NCI-H345 treated with DMSO at 0.1 percent for 48 hours (cell line): Measurements from ENCODE around the gene GH2.

ENCODE experiments used
- DNase-seq: peaks from one replicate; lab custom pipeline; 2025; ENCODE audit not compliant: unreplicated experiment; lab: John Stamatoyannopoulos, UW

Gene GH2

DNA sequence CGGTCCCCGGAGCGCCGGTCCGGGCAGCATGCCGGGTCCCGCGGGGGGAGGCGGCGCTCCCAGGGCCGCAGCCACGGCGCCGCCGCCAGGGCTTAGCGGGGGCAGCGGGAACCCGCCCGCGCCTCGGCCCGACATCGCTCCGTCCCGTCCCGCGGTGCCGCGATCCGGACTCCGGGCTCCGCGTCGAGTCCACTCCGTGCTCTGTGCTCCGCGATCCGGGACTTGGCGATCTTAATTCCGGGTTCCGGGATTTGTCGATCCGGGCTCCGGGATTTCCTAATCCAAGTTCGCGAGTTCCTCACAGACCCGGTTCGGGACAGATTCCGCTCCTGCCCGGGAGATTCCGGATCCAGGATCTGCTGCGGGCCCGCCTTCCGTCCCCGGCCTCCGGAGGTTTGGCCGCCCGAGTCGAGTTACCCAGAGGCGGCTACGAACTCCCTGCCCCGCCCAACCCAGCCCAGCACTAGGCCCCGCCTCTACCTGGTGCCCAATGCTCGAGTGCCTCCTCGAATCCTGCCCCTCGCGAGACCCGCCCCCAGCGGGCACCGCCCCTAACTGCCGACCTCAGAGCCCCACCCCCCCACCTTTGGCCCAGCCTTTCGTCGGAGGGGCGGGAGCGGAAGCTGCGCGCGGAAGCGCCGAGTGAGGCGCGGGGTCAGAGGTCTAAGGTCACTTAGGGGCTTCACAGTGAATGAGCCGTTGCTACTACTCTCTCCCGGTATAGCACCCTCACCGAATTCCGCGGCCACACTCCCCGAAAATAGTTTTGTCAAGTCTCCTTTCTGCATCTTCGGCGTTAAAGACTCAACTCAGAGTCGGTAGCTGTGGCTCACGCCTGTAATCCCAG, 39.0 kb downstream of the GH2 start, which contains the start of gene SMARCD2:
Gene SMARCD2 (minus strand): TSS at position 146 of the 847 bp plus-strand sequence. CDS start 11 bp downstream, at position 135.
- peak; percentile 91 for DNase-seq

DNA sequence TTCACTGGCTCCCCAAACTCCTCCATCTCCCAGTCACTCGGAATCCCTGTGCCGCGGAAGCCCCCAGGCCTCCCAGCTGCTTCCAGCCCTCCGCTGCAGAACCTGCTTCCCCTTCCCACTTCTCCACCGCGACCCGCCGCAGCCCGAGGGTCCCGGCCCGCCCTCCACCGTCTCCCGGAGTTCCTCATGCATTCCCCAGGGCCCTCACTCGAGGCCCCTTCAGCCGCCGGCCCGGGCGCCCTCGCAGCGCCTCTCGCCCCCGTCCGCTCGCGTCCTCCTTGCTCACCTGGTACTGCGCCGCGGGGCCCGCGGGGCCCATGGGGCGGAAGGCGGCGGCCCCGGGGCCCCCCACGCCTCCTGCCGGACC, 39.6 kb downstream of the GH2 start:
- DNase-seq: no peak

DNA sequence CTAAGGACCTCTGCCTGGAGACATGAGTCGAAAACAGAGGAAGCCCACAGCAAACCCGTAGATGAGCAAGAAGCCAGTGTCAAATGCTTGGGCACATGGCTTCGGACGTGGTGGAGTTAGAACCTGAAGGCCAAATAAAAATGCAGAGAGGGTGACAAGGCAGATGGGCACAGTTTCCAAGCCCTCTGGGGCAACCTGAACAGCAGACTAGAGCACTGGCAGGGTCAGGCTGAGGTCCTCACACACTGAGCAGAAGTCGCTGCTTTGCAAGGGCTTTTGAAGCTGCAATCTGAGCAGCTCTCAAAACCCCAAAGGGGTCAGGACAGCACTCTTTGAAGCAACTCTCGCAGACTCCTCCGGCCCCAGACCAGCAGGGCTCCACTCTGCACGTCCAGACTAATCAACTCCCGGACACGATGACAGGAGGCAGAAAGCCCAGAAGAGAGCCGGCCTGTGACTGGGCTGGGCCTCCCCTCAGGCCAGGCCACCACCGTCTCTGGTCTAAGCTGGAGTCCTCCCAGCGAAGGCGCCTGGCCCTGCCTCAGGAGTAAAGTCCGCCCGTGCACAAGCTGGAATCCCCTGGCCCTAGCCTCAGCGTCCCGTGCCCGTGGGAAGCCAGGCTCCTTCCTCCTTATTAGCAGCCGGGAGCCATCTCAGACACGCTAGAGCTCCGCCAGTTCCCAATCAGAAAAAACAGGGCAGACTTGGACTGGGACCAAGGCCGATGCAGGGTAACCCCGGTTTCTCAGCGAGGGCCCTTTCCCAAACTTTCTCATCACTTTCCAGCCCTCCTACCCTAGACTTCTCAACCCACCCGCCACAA, 40.2 kb downstream of the GH2 start:
- no peak for DNase-seq

DNA sequence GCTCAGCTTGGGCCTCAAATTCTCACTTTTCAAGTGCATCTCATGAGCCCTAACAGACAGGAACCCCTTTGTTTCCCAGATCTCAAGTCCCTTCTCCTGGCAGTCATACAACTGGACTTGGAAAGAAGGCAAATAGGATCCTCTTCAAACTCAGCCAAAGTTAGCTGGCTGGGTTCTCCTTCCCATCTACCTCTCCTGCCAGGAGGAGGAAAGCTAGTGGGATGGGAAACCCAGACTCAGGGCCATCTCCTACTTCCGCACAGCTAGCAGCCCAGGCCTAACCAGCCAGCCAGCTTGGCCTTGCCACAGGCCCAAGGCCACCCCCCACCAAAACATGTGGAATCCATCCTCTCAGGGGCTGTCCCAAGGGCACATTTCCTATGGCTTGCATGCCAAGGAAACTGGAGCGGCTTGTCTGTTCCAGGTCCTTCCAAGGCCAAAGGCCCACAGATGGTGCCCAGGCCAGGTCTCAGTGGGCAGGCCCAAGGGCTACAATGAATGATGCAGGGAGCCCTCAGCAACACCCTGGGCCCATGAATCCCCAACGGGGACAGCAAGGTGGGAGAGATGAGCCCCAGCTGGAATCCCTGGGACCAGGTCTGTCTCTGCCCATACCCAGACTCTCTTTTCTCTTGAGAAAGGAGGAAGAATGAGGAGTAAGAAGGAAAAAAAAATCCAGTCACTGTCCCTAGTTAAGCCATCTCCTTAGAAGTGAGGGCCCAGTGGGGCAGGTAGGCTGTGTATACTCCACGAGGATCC, 41.0 kb downstream of the GH2 start:
- DNase-seq: no peak

DNA sequence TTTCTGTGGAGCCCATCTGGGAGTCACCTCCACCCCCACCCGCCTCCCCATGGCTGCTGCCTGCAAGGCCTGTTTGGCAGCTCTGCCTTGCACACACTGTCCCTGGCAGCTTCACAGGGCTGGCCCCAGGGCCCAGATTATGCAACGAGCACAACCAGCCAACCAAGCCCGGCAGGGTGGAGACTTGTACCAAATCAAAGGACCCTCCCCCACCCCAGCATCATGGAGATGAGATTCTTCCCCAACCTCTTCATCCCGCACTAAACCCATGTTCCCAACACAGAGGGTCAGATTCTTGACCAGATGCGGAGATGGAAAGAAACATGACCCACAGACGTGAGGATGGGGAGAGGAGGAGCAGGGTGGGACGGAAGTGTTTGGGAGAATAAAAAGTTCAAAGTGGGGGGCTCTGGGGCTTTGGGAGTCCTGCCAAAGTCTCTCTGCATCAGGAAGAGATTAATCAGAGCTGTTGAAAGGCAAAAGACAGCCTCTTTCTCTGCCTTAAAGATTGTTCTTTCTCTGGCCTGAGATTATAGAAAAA, 43.0 kb downstream of the GH2 start:
- no peak for DNase-seq

DNA sequence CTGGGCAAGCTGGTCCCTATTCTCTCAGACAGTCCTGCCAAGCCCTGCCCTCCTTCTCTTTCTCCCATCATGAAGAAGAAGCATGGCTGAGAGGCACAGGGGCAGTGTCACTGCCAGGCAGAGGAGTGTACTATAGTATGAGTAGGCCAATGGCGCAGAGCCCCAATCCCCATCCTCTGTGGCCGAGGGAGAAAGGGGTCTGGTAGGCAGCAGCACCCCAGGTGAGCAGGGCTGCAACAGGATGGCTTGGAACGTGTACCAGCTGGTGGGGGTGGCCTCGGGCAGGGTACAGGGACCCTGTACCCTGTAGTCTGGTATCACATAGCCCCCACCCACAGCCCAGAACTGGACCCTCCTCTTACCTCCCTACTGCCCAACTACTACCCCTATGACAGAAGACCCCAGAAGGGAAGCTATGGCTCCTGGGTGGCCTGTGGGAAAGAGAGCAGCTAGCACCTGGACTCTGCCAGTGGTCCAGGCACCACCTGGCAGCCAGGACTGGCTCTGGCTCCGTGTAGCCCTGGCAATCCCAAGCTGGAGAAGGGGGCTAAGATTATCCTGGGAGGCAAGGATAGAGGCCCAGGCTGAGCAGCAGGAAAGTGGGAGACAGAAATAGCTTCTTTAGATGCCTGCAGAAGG, 43.7 kb downstream of the GH2 start:
- DNase-seq: no peak

DNA sequence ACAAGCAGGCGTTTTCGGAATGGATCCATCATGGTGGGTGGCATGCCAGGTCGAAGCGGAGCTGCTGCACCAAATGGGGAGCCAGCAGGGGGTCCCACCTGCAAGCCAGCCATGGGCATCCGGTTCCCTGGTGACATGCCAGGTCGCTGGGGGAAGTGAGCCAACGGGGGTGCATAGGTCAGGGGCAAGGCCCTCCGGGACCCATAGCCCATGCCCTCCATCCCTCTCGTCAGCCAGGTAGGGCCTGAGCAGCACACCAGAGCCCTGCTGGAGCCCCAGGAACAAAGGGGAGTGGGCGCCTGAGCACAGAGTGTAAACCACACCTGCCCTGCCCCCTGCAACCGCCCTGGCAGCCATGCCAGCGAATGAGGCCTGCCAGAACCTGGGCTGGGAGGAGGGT, 44.3 kb downstream of the GH2 start:
- DNase-seq: no peak

DNA sequence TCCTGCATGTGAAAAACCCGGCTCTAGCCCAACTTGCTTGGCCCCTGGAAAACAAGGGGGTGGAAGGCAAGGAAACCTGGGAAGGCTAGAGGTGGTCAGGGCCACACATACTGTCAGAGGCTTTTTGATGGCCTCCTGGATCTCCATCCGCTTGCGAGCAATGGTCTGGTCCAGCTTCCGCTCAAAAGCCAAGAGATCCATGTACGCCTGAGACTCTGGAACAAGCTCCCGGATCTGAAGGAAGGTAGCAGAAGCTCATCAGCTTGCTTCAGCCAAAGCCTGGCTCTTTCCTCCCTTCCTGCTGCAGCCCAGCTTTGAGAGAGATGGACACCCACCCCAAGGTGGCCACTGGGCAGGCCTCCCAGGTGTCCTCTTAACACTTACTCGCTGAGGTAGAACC, 44.9 kb downstream of the GH2 start:
- DNase-seq: no peak

DNA sequence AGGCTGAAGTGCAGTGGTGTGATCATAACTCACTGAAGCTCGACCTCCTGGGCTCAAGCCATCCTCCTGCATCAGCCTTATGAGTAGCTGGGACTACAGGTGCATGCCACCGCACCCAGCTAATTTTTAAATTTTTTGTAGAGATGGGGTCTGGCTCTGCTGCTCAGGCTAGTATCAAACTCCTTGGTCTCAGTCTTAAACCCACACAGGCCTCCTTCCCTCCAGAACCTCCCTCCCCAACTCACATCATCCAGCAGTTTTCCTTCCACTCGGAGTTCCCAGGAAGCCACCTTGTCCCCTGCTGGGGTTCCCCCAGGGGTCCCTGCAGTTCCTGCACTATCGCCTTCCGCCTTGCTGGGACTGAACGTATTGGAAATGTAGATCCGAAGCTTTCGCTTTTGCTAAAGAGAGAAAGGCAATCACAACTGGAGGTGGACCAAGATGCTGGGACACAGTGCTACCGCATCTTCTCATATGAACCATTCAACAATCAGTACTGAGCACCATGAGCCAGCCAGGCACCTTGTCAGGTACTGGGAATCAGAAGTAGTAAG, 46.5 kb downstream of the GH2 start:
- no peak for DNase-seq

DNA sequence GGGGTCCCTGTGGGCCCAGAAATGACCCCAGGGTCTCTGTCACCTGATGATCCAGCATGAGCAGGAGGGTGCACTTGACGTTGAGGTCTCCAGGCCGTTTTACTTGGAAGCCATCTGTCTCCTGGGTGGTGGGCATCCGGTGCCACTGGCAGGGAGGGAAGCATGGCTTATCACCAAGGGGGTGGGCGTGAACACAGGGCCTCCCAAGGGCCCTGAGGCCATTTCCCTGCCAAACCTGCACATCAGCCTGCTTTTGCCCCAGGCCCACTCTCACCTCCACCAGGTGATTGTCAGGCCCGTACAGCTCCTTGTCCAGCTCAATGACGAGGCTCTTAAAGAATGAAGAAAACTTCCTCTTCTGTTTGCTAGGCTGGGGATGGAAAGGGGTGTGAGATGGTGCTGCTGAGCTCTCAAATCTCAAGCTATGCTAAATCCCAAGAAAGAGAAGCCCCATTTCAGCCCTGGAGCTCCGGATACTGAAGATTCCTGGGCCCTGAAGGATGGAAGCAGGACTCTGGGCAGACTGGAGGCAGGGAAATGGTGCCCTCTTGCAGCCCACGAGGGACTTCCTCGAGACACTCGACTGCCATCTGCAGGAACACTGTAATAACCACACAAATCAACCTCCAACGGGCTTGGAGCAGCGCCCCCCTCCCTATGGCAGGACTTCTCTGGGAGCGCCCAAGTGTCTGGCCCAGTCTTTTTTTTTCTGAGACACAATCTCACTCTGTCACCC, 47.1 kb downstream of the GH2 start:
- no peak for DNase-seq

DNA sequence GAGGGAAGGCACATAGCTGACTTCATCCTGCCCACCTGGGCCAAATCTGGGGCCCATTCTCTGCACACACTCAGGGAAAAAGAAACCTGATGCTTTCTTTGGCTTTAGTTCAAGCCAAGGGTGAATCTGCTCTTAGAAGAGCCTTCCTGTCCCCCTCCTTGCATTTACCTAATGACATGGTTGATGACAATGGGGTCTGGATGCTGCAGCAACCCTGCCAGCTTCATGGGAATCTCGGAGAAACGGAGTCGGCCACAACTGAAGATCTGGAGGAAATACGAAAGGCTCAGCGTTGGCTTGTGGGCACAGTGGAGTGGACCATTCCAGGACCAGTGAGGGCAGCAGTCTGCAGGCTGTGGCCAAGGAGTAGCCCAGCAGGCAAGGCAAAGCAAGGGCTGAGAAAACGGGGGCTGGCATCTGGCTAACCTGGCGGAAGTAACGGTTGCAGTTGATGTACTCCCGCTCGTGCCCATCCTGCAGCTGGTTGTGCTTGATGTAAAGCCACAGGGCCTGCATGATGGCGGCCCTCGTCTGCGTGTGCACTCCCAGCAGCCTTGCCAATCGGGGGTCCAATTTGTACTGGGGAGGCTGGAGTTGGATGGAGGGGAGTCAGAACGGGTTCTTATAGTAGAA, 47.9 kb downstream of the GH2 start:
- no peak for DNase-seq

DNA sequence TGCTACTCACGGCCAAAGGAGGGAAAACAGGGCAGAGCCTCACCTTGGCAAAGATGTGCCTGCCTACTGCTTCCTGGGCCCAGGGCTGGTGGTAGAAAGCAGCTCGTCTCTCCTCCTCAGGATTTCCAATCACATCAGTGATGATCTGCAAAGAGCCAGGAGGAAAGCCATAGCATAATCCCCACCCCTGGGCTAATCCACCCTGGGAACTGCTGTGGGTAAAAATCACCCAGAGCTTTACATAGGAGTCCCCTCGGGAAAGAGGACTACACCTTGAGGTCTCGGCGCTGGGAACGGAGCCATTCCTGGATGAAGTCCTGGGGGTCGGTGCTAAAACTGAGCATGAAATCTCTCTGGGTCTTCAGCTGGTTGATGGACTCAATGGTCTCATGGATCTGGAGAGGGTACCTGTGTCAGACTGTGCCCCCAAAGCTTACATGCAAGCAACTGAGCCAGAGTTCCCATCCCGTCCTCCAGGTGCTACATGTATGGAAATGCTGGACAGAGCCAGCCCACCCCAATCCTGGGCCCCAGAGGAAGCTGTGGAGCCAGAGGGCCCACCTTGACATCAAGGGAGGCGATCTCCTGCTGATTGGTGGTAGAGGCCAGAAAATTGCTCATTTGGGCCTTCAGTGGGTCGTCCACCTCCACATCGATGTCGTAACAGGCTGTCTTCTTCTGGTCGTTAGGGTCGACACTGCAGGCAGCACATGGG, 48.6 kb downstream of the GH2 start:
- no peak for DNase-seq

DNA sequence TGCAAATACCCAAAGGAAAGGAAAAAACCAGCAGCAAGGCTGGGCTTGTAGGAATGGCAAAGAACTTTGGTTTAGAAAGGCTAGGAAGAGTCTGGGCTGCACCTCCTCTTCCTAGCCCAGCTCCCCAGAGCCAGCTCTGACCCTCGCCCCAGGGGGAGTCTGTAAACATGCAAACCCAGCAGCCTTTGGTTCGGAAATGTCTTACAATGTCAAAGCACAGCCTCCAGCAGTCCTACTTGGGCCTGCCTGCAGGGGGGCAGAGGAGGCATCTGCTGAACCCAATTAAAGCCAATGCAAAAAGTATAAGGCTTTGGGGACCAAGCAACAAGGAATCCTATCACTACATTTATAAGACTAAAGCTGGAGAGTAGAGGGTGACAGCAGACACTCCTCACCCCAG, 49.3 kb downstream of the GH2 start:
- no peak for DNase-seq

DNA sequence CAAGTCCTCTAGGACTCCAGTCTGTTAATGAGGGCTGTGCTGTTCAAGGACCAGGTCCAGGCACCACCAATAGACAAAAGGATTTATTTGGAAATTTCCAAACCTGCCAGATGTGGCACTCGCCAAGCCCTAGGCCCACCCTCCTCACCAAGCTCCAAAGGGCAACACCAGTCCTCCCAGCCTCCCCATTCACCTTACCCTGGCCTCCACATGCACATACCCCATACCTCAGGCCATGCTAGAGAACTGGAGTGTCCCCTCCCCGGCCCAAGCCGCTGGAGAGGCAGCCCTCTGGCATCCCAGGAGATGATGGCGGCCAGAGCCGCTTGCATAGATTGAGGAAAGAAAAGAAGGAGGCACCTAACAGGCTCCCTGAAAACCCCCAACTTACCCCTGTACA, 49.7 kb downstream of the GH2 start:
- no peak for DNase-seq

DNA sequence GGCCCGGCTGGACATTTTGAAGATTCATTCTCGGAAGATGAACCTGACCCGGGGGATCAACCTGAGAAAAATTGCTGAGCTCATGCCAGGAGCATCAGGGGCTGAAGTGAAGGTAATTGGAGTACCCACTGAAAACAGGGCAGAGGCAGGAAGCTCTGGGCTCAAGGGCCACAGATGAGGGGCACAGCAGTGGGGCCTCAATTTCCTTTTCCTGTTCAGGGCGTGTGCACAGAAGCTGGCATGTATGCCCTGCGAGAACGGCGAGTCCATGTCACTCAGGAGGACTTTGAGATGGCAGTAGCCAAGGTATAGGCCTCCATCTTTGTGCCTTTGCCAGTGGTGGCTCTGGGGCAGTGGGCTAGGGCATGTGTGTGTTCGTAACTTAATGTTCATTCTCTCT, 50.2 kb downstream of the GH2 start:
- no peak for DNase-seq

DNA sequence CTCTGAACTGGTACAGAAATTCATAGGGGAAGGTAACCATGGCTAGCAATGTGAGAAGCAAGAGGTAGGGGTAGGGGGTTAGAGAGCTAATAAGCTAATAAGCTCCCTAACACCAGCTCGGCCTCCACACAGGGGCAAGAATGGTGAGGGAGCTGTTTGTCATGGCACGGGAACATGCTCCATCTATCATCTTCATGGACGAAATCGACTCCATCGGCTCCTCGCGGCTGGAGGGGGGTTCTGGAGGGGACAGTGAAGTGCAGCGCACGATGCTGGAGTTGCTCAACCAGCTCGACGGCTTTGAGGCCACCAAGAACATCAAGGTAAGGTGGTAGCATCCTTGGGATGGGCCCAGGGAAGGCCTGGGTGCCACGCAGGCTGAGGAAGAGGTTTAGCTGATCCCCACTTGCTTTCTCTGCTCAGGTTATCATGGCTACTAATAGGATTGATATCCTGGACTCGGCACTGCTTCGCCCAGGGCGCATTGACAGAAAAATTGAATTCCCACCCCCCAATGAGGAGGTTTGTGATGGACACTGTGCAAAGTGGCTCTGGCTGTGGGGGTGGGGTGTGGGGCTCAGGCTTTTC, 50.7 kb downstream of the GH2 start:
- no peak for DNase-seq

DNA sequence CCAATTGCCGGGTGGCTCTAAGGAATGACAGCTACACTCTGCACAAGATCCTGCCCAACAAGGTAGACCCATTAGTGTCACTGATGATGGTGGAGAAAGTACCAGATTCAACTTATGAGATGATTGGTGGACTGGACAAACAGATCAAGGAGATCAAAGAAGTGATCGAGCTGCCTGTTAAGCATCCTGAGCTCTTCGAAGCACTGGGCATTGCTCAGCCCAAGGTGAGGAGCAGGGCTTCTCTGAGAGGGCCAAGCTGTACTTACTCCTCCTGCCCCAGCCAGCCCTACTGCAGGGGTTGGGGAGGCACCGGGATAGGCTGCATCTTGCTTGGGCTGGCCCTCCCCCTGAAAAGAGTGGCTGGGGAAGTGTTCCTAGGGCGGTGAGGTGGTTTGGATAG, 51.5 kb downstream of the GH2 start:
- DNase-seq: no peak
